ENCODE measurements around the gene MRPS35.

MRPS35 gene

DNA sequence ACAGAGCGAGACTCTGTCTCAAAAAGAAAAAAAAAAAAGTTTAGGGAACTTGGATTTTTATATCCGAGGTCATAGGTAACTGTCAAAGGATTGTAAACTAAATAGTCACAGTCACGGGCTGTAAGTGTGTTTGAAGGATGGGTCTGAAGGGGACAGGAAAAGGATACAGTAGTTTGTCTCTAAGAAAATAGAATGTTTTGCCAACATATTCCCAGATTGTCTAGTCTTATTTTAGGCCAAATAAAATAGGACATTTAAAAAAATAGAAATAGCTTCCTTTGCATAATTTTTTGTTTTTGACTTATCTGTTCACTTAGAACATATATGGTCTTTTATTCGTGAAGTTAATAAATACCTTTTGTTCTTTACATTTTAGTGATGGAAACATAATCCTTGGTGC lies 38.6 kb upstream of the MRPS35 start:
- Histone ChIP-seq H3K9ac (ENCODE audit: low read length) (peak overlapping the region; percentile 64), H4K8ac (ENCODE audit: low read length) (no peak overlapping the region), H3K9me3 (ENCODE audit: control insufficient read depth, low read length) (no peaks in the 10 kb centered on the region), H3K4ac (ENCODE audit: low read depth in 1 of 2, low read length in 2 of 2) (no peak overlapping the region), H2BK120ac (ENCODE audit: low read depth, low read length) (no peak overlapping the region), H3K79me1 (replicated peaks; ENCODE audit: low read length, poor library complexity, severe bottlenecking) (peaks cover 4% of the 10 kb centered on the region), H3K23ac (ENCODE audit: low read length in 2 of 2) (no peak overlapping the region), H3K18ac (ENCODE audit: low read depth in 1 of 2, low read length in 2 of 2) (no peak overlapping the region), H2BK5ac (ENCODE audit: low read depth, low read length, poor library complexity, severe bottlenecking) (no peak overlapping the region), H3K27ac (ENCODE audit: low read length, poor library complexity, severe bottlenecking) (no peak overlapping the region), H4K91ac (ENCODE audit: low read length) (no peak overlapping the region), H3K36me3 (ENCODE audit: control insufficient read depth in 1 of 2, insufficient read depth in 2 of 2, low read depth in 1 of 2, low read length in 2 of 2) (peaks cover 22 to 91% of the 10 kb centered on the region in 2 experiments), H3K4me3 (ENCODE audit: insufficient read depth in 1 of 2, low read depth in 1 of 2, low read length in 2 of 2) (no peak overlapping the region), H3K14ac (ENCODE audit: low read length in 2 of 2) (no peak overlapping the region), H3K4me2 (ENCODE audit: low read length, poor library complexity, severe bottlenecking) (no peak overlapping the region), H2AFZ (ENCODE audit: low read depth, low read length) (no peak overlapping the region), H2BK15ac (ENCODE audit: low read depth, poor library complexity, severe bottlenecking) (no peak overlapping the region), H2AK5ac (ENCODE audit: low read length, severe bottlenecking) (no peak overlapping the region), H2BK12ac (ENCODE audit: low read length in 2 of 2) (no peak overlapping the region), H3K27me3 (ENCODE audit: control insufficient read depth in 1 of 2, insufficient read depth in 1 of 2, low read length in 2 of 2) (no peaks in the 10 kb centered on the region), H3K4me1 (ENCODE audit: control insufficient read depth, insufficient read depth, low read depth, low read length) (peaks cover 1% of the 10 kb centered on the region)
- WGBS: 90% methylated on average over 3 of the region's 4 CpGs
- no peak for DNase-seq

- WGBS: 100% methylated on average over 1 of the region's 1 CpG
- H3K27me3 ChIP-seq (ENCODE audit: control insufficient read depth in 1 of 2, insufficient read depth in 1 of 2, low read length in 2 of 2): no peaks in the 10 kb centered on the region
These were observed 38.0 kb upstream of the MRPS35 start for GRCh38 chr12:27672643-27673042.

GRCh38 chr12:27673101-27673718 lies 37.4 kb upstream of the MRPS35 start:
- H2AK5ac ChIP-seq (ENCODE audit: low read length, severe bottlenecking): no peak overlapping the region
- H3K18ac ChIP-seq (ENCODE audit: low read depth in 1 of 2, low read length in 2 of 2): no peak overlapping the region
- no peak overlapping the region for H2BK120ac ChIP-seq (ENCODE audit: low read depth, low read length)
- H3K4me3 ChIP-seq (ENCODE audit: insufficient read depth in 1 of 2, low read depth in 1 of 2, low read length in 2 of 2): peak overlapping the region in 1 of 2 experiments; percentile 36
- peaks cover 14 to 93% of the 10 kb centered on the region in 2 experiments for H3K36me3 ChIP-seq (ENCODE audit: control insufficient read depth in 1 of 2, insufficient read depth in 2 of 2, low read depth in 1 of 2, low read length in 2 of 2)
- WGBS: 91% methylated on average over 1 of the region's 3 CpGs
- no peak overlapping the region for H2BK12ac ChIP-seq (ENCODE audit: low read length in 2 of 2)
- no peak overlapping the region for H3K14ac ChIP-seq (ENCODE audit: low read length in 2 of 2)
- no peak for DNase-seq
- no peak overlapping the region for H2BK15ac ChIP-seq (ENCODE audit: low read depth, poor library complexity, severe bottlenecking)
- no peaks in the 10 kb centered on the region for H3K27me3 ChIP-seq (ENCODE audit: control insufficient read depth in 1 of 2, insufficient read depth in 1 of 2, low read length in 2 of 2)
- no peak overlapping the region for H4K91ac ChIP-seq (ENCODE audit: low read length)
- peaks cover 4% of the 10 kb centered on the region for H3K79me1 ChIP-seq (replicated peaks; ENCODE audit: low read length, poor library complexity, severe bottlenecking)
- no peak overlapping the region for H3K23ac ChIP-seq (ENCODE audit: low read length in 2 of 2)
- H3K4me2 ChIP-seq (ENCODE audit: low read length, poor library complexity, severe bottlenecking): no peak overlapping the region
- H3K9me3 ChIP-seq (ENCODE audit: control insufficient read depth, low read length): no peaks in the 10 kb centered on the region
- no peak overlapping the region for H3K27ac ChIP-seq (ENCODE audit: low read length, poor library complexity, severe bottlenecking)
- peak overlapping the region; percentile 64 for H3K9ac ChIP-seq (ENCODE audit: low read length)
- H3K4ac ChIP-seq (ENCODE audit: low read depth in 1 of 2, low read length in 2 of 2): no peak overlapping the region
- H2BK5ac ChIP-seq (ENCODE audit: low read depth, low read length, poor library complexity, severe bottlenecking): no peak overlapping the region
- H4K8ac ChIP-seq (ENCODE audit: low read length): no peak overlapping the region
- H3K4me1 ChIP-seq (ENCODE audit: control insufficient read depth, insufficient read depth, low read depth, low read length): peaks cover 1% of the 10 kb centered on the region
- no peak overlapping the region for H2AFZ ChIP-seq (ENCODE audit: low read depth, low read length)

More at GRCh38 chr12:27672643-27673042, 38.0 kb upstream of the MRPS35 start:
- no peak overlapping the region for H2AK5ac ChIP-seq (ENCODE audit: low read length, severe bottlenecking)
- DNase-seq: no peak
- no peak overlapping the region for H3K27ac ChIP-seq (ENCODE audit: low read length, poor library complexity, severe bottlenecking)
- H2BK120ac ChIP-seq (ENCODE audit: low read depth, low read length): no peak overlapping the region
- H3K18ac ChIP-seq (ENCODE audit: low read depth in 1 of 2, low read length in 2 of 2): no peak overlapping the region
- no peak overlapping the region for H3K4ac ChIP-seq (ENCODE audit: low read depth in 1 of 2, low read length in 2 of 2)
- peaks cover 1% of the 10 kb centered on the region for H3K4me1 ChIP-seq (ENCODE audit: control insufficient read depth, insufficient read depth, low read depth, low read length)
- no peak overlapping the region for H3K4me2 ChIP-seq (ENCODE audit: low read length, poor library complexity, severe bottlenecking)
- H4K8ac ChIP-seq (ENCODE audit: low read length): no peak overlapping the region
- no peak overlapping the region for H2BK15ac ChIP-seq (ENCODE audit: low read depth, poor library complexity, severe bottlenecking)
- H2BK12ac ChIP-seq (ENCODE audit: low read length in 2 of 2): no peak overlapping the region
- no peak overlapping the region for H3K23ac ChIP-seq (ENCODE audit: low read length in 2 of 2)
- H2AFZ ChIP-seq (ENCODE audit: low read depth, low read length): no peak overlapping the region
- peaks cover 4% of the 10 kb centered on the region for H3K79me1 ChIP-seq (replicated peaks; ENCODE audit: low read length, poor library complexity, severe bottlenecking)
- no peak overlapping the region for H2BK5ac ChIP-seq (ENCODE audit: low read depth, low read length, poor library complexity, severe bottlenecking)
- no peak overlapping the region for H4K91ac ChIP-seq (ENCODE audit: low read length)
- no peak overlapping the region for H3K14ac ChIP-seq (ENCODE audit: low read length in 2 of 2)
- peak overlapping the region; percentile 64 for H3K9ac ChIP-seq (ENCODE audit: low read length)
- peaks cover 19 to 93% of the 10 kb centered on the region in 2 experiments for H3K36me3 ChIP-seq (ENCODE audit: control insufficient read depth in 1 of 2, insufficient read depth in 2 of 2, low read depth in 1 of 2, low read length in 2 of 2)
- H3K9me3 ChIP-seq (ENCODE audit: control insufficient read depth, low read length): no peaks in the 10 kb centered on the region
- peak overlapping the region in 1 of 2 experiments; percentile 36 for H3K4me3 ChIP-seq (ENCODE audit: insufficient read depth in 1 of 2, low read depth in 1 of 2, low read length in 2 of 2)

GRCh38 chr12:27674989-27675388 lies 35.6 kb upstream of the MRPS35 start:
- Histone ChIP-seq H4K8ac (ENCODE audit: low read length) (no peak overlapping the region), H3K27ac (ENCODE audit: low read length, poor library complexity, severe bottlenecking) (no peak overlapping the region), H2BK120ac (ENCODE audit: low read depth, low read length) (no peak overlapping the region), H2BK15ac (ENCODE audit: low read depth, poor library complexity, severe bottlenecking) (no peak overlapping the region), H2AFZ (ENCODE audit: low read depth, low read length) (no peak overlapping the region), H3K79me1 (replicated peaks; ENCODE audit: low read length, poor library complexity, severe bottlenecking) (peaks cover 4% of the 10 kb centered on the region), H3K36me3 (ENCODE audit: control insufficient read depth in 1 of 2, insufficient read depth in 2 of 2, low read depth in 1 of 2, low read length in 2 of 2) (peaks cover 15 to 91% of the 10 kb centered on the region in 2 experiments), H3K9ac (ENCODE audit: low read length) (no peak overlapping the region), H3K23ac (ENCODE audit: low read length in 2 of 2) (no peak overlapping the region), H2BK12ac (ENCODE audit: low read length in 2 of 2) (no peak overlapping the region), H3K4me2 (ENCODE audit: low read length, poor library complexity, severe bottlenecking) (no peak overlapping the region), H2AK5ac (ENCODE audit: low read length, severe bottlenecking) (no peak overlapping the region), H2BK5ac (ENCODE audit: low read depth, low read length, poor library complexity, severe bottlenecking) (no peak overlapping the region), H4K91ac (ENCODE audit: low read length) (no peak overlapping the region), H3K9me3 (ENCODE audit: control insufficient read depth, low read length) (no peaks in the 10 kb centered on the region), H3K18ac (ENCODE audit: low read depth in 1 of 2, low read length in 2 of 2) (no peak overlapping the region), H3K27me3 (ENCODE audit: control insufficient read depth in 1 of 2, insufficient read depth in 1 of 2, low read length in 2 of 2) (no peaks in the 10 kb centered on the region), H3K14ac (ENCODE audit: low read length in 2 of 2) (no peak overlapping the region), H3K4ac (ENCODE audit: low read depth in 1 of 2, low read length in 2 of 2) (no peak overlapping the region), H3K4me1 (ENCODE audit: control insufficient read depth, insufficient read depth, low read depth, low read length) (peaks cover 1% of the 10 kb centered on the region), H3K4me3 (ENCODE audit: insufficient read depth in 1 of 2, low read depth in 1 of 2, low read length in 2 of 2) (no peak overlapping the region)
- no peak for DNase-seq
- no CpG with 5 or more reads among the region's 2 CpGs for WGBS

Measured in mesenchymal stem cell (in vitro differentiated cells and primary cell).